ENCODE results near the gene FEM1A.
"Not testable (repeated sequence)": the region's sequence is repeated elsewhere in the genome, so short reads cannot be mapped to it uniquely, and the experiment has no call there.

The FEM1A gene

GRCh38 chr19:4806384-4806783 is 14.8 kb downstream of the FEM1A start:
- H3K4me3 ChIP-seq = no peak overlapping the region

DNA sequence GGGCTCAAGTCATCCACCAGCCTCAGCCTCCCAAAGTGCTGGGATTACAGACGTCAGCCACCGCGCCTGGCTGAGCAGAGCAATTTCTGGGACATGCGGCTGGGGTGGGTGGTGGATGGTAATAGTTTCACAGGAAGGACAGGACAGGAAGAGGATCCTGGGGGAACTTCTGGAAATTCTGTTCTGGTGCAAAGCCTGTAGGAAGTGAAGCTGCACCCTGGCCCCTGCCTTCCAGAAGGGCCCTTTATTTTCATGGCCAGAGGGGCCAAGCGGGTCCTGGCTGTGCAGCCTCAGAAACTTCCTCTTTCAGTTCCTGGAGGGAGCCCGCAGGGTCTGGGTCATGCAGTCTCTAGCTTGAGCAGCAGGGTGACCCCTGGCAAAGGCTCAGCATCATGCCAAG is 15.7 kb downstream of the FEM1A start:
- Histone ChIP-seq H3K27ac (peak overlapping the region in 3 of 21 experiments; percentile 25 to 70 (median 61)), H3K4me3 (no peak overlapping the region)

More at GRCh38 chr19:4806384-4806783, 14.8 kb downstream of the FEM1A start:
- H3K27ac ChIP-seq = peak overlapping the region in 1 of 21 experiments; percentile 49

GRCh38 chr19:4811328-4812131 is 20.0 kb downstream of the FEM1A start:
- Histone ChIP-seq H3K27ac (peak overlapping the region in 15 of 21 experiments; percentile 3 to 94 (median 87)), H3K4me3 (no peak overlapping the region)

GRCh38 chr19:4814625-4815425 is 23.3 kb downstream of the FEM1A start:
- Histone ChIP-seq H3K4me3 (no peak overlapping the region), H3K27ac (peak overlapping the region in 10 of 21 experiments; percentile 7 to 94 (median 60))

DNA sequence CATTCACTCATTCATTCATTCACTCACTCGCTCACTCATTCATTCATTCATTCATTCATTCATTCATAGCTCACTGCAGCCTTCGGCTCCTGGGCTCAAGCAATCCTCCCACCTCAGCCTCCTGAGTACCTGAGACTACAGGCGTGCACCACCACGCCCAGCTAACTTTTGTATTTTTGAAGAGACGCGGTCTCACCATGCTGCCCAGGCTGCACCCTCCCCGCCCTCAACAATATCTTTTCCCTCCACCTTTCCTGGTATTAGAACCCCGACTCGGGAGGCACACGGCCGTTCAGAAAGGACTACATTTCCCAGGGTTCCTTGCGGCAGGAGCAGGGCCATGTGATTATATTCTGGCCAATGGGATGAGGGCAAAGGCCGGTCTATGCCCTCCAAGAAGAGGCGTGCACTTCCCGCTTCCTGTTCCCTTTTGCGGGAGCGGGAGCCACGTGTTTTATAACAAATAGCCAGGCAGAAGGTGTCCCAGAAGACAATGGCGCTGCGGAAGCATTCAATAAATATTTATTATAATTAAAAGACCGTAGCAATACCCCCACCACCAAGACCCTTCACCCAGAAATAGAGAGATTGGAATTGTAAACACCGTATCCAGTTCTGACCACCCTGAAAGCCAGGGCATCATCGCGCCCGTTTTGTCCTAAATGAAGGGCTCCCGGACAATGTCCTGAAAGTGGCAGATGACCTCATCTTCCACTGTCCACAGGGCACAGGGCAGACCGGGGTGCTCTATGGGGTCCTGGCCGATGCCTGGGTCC is 24.1 kb downstream of the FEM1A start:
- H3K4me3 ChIP-seq = peak overlapping the region in 1 of 7 experiments; percentile 2
- peak overlapping the region in 18 of 21 experiments; percentile 0 to 82 (median 53) for H3K27ac ChIP-seq

GRCh38 chr19:4816202-4816949 is 24.8 kb downstream of the FEM1A start:
- Histone ChIP-seq H3K27ac (peak overlapping the region in 18 of 21 experiments; percentile 0 to 82 (median 53)), H3K4me3 (no peak overlapping the region)

- peak overlapping the region in 2 of 21 experiments; percentile 77 to 82 for H3K27ac ChIP-seq
- no peak overlapping the region for H3K4me3 ChIP-seq
Observed at GRCh38 chr19:4816950-4817278, 25.4 kb downstream of the FEM1A start.

GRCh38 chr19:4817467-4818277 is 26.1 kb downstream of the FEM1A start:
- Histone ChIP-seq H3K4me3 (no peak overlapping the region), H3K27ac (peak overlapping the region in 1 of 21 experiments; percentile 82)

GRCh38 chr19:4821265-4821664 is 29.7 kb downstream of the FEM1A start:
- no peak overlapping the region for H3K4me3 ChIP-seq
- no peak overlapping the region for H3K27ac ChIP-seq

DNA sequence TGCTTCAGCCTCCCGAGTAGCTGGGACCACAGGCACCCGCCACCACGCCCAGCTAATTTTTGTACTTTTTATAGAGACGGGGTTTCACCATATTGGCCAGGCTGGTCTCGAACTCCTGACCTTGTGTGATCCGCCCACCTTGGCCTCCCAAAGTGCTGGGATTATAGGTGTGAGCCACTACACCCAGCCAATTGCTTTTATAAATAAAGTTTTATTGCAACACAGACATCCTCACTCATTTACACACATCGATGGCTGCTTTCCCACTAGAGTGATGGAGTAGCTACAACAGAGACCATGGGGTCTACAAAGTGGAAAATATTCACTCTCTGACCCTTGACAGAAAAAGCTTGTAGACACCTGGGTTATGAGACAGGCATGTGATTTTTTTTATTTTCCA is 30.8 kb downstream of the FEM1A start:
- H3K27ac ChIP-seq = not testable (repeated sequence)

DNA sequence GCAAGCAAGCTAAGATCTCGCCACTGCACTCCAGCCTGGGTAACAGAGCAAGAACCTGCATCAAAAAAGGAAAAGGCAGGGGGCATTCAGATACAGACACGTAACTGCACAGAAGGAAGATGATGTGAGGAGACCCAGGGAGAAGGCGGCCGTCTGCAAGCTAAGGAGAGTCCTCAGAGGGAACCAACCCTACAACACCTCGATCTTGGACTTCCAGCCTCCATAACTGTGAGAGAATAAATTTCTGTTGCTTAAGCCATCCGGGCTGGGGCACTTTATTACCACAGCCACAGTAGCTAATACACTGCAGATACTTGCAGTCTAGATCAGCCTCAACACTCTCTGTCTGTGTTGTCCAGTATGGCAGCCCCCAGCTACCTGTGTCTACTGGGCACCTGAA is 32.0 kb downstream of the FEM1A start:
- Histone ChIP-seq H3K4me3 (no peak overlapping the region), H3K27ac (peak overlapping the region in 1 of 21 experiments; percentile 17)

More for the DNA sequence above, 30.8 kb downstream of the FEM1A start:
- not testable (repeated sequence) for H3K4me3 ChIP-seq

DNA sequence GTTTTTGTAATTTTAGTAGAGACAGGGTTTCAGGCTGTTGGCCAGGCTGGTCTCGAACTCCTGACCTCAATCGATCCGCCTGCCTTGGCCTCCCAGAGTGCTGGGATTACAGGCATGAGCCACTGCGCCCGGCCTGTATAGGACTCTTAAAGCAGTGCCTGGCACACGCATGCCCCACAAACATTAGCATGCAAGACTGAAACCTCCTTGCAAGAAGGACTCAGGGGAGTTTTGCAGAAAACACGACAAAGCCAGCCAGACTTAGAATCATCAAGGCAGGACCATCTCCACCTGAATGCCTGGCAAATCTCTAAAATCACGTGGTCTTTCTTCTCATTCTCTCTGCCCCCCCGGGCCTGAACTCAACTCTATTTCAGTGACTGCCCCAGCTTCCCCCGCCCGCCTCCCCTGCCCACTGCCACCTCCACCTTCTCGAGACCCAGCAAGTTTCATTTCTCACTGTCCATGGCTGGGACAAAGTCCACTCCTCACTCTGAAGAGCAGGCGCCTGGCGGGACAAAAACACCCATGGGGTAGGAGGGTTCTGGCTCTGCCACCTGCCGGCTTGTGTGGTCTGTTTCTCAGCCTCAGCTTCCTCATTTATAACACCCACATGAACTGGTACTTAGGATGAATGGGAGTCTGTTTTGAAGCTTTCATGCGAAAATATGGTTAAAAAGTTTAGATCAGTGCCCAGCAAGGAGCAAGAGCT is 37.6 kb downstream of the FEM1A start:
- peak overlapping the region in 6 of 21 experiments; percentile 29 to 69 (median 42) for H3K27ac ChIP-seq
- no peak overlapping the region for H3K4me3 ChIP-seq

- Histone ChIP-seq H3K4me3 (peak overlapping the region; percentile 81 to 96 (median 93)), H3K27ac (peak overlapping the region in 18 of 21 experiments; percentile 82 to 99 (median 97))
Observed at GRCh38 chr19:4830332-4830731, 38.8 kb downstream of the FEM1A start.

GRCh38 chr19:4830768-4831265 is 39.3 kb downstream of the FEM1A start:
- Histone ChIP-seq H3K27ac (peak overlapping the region in 20 of 21 experiments; percentile 82 to 99 (median 96)), H3K4me3 (peak overlapping the region; percentile 81 to 96 (median 93))

DNA sequence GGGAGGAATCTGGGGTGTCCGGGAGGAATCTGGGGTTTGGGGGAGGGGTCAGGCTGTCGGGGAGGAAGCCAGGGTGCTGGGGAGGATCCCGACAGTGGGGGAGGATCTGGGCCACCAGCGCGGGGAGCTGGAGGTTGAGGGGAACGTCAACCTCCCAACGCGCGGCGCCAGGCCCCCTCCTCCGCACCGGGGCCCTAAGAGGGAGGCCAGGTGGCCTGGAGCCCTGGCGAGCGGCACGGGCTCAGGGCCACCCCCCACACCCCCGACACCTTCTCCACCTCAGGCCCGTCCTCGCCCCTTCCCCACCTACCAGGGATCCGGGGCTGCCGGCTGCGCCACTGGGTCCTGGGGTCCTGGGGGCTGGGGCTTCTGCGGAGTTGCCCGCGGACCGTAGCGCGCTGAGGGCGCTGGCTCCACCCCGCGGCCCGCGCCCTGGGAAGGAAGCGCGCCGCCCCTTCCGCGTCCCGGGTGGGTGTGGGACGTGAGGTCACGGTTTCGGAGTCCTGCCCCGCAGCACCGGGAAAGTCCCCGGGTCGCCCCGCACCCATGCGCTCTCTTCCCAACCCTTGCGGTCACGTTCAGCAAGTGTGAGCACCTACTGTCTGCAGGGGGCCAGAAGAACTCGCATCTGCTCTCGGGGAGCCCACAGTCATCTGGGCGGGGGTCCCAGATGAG is 39.9 kb downstream of the FEM1A start, which contains the start of gene TICAM1:
Gene TICAM1, minus strand, starts transcription at position 409 of the 675 bp plus-strand sequence. CDS start 13,335 bp downstream, outside the sequence.
- H3K27ac ChIP-seq = peak within 1 kb of the TSS; percentile 81 to 99 (median 96)
- peak within 1 kb of the TSS; percentile 81 to 96 (median 93) for H3K4me3 ChIP-seq

DNA sequence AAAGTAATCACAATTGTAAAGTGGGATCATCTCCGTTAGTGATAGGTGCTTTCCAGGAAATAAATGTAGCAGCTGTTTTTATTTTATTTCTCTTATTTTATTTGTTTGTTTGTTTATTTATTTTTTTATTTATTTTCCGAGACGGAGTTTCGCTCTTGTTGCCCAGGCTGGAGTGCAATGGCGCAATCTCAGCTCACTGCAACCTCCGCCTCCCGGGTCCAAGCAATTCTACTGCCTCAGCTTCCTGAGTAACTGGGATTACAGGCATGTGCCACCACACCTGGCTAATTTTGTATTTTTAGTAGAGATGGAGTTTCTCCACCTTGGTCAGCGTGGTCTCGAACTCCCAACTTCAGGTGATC is 40.4 kb downstream of the FEM1A start:
- H3K4me3 ChIP-seq = peak overlapping the region; percentile 81 to 96 (median 93)
- H3K27ac ChIP-seq = peak overlapping the region in 20 of 21 experiments; percentile 82 to 99 (median 96)

GRCh38 chr19:4832776-4833175 is 41.2 kb downstream of the FEM1A start:
- H3K27ac ChIP-seq = peak overlapping the region in 1 of 21 experiments; percentile 31

More at GRCh38 chr19:4832776-4833175, 41.2 kb downstream of the FEM1A start:
- H3K4me3 ChIP-seq = no peak overlapping the region

All from skin epidermis (tissue), 12 donors.